Ascending aorta (tissue), 2 donors: Measurements from ENCODE around the gene LARP1. TPM values are rescaled to one million over a fixed set of nuclear protein-coding genes. Genes with fewer than 3 reads are reported as not detected.

ENCODE experiments used
- DNase-seq, 2 donors: peaks; one replicate each; pipeline ENCODE4 v3.0.0-alpha.2; 2019; ENCODE audit warnings: low spot score in 2 of 2
- H3K27ac ChIP-seq, 2 donors: fragments of 200-600 bp; sonication (generic); one replicate each; pipeline ENCODE4 v1.5.1; 2016 to 2017; ENCODE audit warnings: mild to moderate bottlenecking in 1 of 2
- H3K27me3 ChIP-seq: fragments of 200-600 bp; sonication (generic); one replicate; pipeline ENCODE4 v1.5.1; 2017
- H3K36me3 ChIP-seq, 2 donors: fragments of 200-600 bp; sonication (generic); one replicate each; pipeline ENCODE4 v1.5.1; 2016
- H3K4me1 ChIP-seq, 2 donors: fragments of 200-600 bp; sonication (generic); one replicate each; pipeline ENCODE4 v1.5.1; 2016 to 2017; ENCODE audit warnings: mild to moderate bottlenecking in 1 of 2
- H3K4me3 ChIP-seq, 2 donors: fragments of 200-600 bp; sonication (generic); one replicate each; pipeline ENCODE4 v1.5.1; 2016 to 2017; ENCODE audit warnings: mild to moderate bottlenecking in 1 of 2
- H3K9me3 ChIP-seq, 2 donors: fragments of 200-600 bp; sonication (generic); one replicate each; pipeline ENCODE4 v1.5.1; 2016
- CTCF ChIP-seq, 3 experiments: fragments of 200-600 bp in 2 of 3; fragments of 450-650 bp in 1 of 3; sonication (generic) in 2 of 3; IDR thresholded peaks; one replicate each; pipeline ENCODE4 v1.5.1; 2016 to 2019; ENCODE audit warnings: antibody characterized with exemption in 3 of 3, mild to moderate bottlenecking in 1 of 3, moderate library complexity in 1 of 3
- intact Hi-C: fragments of 100-400 bp; cut with DNase I; formaldehyde crosslinking; loops from one replicate; pipeline ENCODE4 v1.15.1; 2023
- total RNA-seq: library from RNA; depleted of rRNA; stranded (reverse); fragments of >200 nt; gene quantifications from one replicate; pipeline ENCODE4 v1.1.0, GENCODE V29; 2016

The LARP1 gene
- total RNA-seq, 1 donor from 2014 or later, result 105 TPM

- Histone ChIP-seq H3K4me3 (no peak overlapping the region), H3K36me3 (peaks cover 29 to 50% of the 10 kb centered on the region in 2 donors), H3K27me3 (no peaks in the 10 kb centered on the region), H3K4me1 (peaks cover 7 to 11% of the 10 kb centered on the region in 2 donors), H3K27ac (no peak overlapping the region), H3K9me3 (no peaks in the 10 kb centered on the region)
- TF ChIP-seq CTCF (IDR thresholded peaks at IDR 0.05), result no peak
- DNase-seq, result no peak
- intact Hi-C loops, result loop anchor here (5.0 kb wide), 1 partner anchor 139 kb away; no protein-coding TSS in a partner anchor
Measured at GRCh38 chr5:154791535-154791934, 36.4 kb downstream of the LARP1 start.

GRCh38 chr5:154793599-154794524 is 38.7 kb downstream of the LARP1 start:
- Histone ChIP-seq H3K27ac (no peak overlapping the region), H3K9me3 (no peaks in the 10 kb centered on the region), H3K4me3 (no peak overlapping the region), H3K27me3 (no peaks in the 10 kb centered on the region), H3K4me1 (no peaks in the 10 kb centered on the region), H3K36me3 (peaks cover 32 to 63% of the 10 kb centered on the region in 2 donors)
- TF ChIP-seq CTCF (IDR thresholded peaks at IDR 0.05), result no peak
- intact Hi-C loops, result loop anchor here (5.0 kb wide), 1 partner anchor 142 kb away; no protein-coding TSS in a partner anchor
- no peak for DNase-seq

- intact Hi-C loops, result loop anchor here (5.0 kb wide), 1 partner anchor 142 kb away; no protein-coding TSS in a partner anchor
- no peaks in the 10 kb centered on the region for H3K27me3 ChIP-seq
- H3K27ac ChIP-seq, result peak overlapping the region; percentile 1 to 26
- H3K36me3 ChIP-seq, result peaks cover 39 to 72% of the 10 kb centered on the region in 2 donors
- no peak for DNase-seq
- no peak for TF ChIP-seq CTCF (IDR thresholded peaks at IDR 0.05)
- H3K4me1 ChIP-seq, result no peaks in the 10 kb centered on the region
- H3K9me3 ChIP-seq, result no peaks in the 10 kb centered on the region
- H3K4me3 ChIP-seq, result no peak overlapping the region
Measured at GRCh38 chr5:154794525-154795234, 39.5 kb downstream of the LARP1 start.

GRCh38 chr5:154795235-154795596 is 40.0 kb downstream of the LARP1 start:
- H3K4me1 ChIP-seq, result no peaks in the 10 kb centered on the region
- no peak overlapping the region for H3K4me3 ChIP-seq
- no peak for TF ChIP-seq CTCF (IDR thresholded peaks at IDR 0.05)
- no peaks in the 10 kb centered on the region for H3K9me3 ChIP-seq
- H3K27ac ChIP-seq, result peak overlapping the region; percentile 1 to 26
- intact Hi-C loops, result no loop called here
- H3K36me3 ChIP-seq, result peaks cover 44 to 75% of the 10 kb centered on the region in 2 donors
- DNase-seq, result no peak
- H3K27me3 ChIP-seq, result no peaks in the 10 kb centered on the region

- no peak overlapping the region for H3K27ac ChIP-seq
- no peak for DNase-seq
- TF ChIP-seq CTCF (IDR thresholded peaks at IDR 0.05), result no peak
- H3K36me3 ChIP-seq, result peaks cover 51 to 75% of the 10 kb centered on the region in 2 donors
- no peaks in the 10 kb centered on the region for H3K27me3 ChIP-seq
- intact Hi-C loops, result no loop called here
- no peak overlapping the region for H3K4me3 ChIP-seq
- H3K4me1 ChIP-seq, result no peaks in the 10 kb centered on the region
- H3K9me3 ChIP-seq, result no peaks in the 10 kb centered on the region
Measured at GRCh38 chr5:154797762-154798161, 42.6 kb downstream of the LARP1 start.
